Glutamatergic neuron (in vitro differentiated cells): ENCODE results near the gene HTRA3. TPM values are rescaled to one million over a fixed set of nuclear protein-coding genes. Genes with fewer than 3 reads are reported as not detected.

ENCODE experiments used
- DNase-seq: peaks from one replicate; pipeline ENCODE4 v3.0.0; 2022
- H3K27ac Mint-ChIP-seq: one replicate; pipeline ENCODE4 v1.8.0; 2020; ENCODE audit warnings: mild to moderate bottlenecking, mixed read lengths, inconsistent platforms; ENCODE audit not compliant: unreplicated experiment
- H3K27me3 Mint-ChIP-seq: one replicate; pipeline ENCODE4 v1.8.0; 2020; ENCODE audit warnings: mild to moderate bottlenecking, moderate library complexity, mixed read lengths, inconsistent platforms; ENCODE audit not compliant: unreplicated experiment
- H3K36me3 Mint-ChIP-seq: one replicate; pipeline ENCODE4 v1.8.0; 2020; ENCODE audit warnings: mild to moderate bottlenecking, mixed read lengths, inconsistent platforms; ENCODE audit not compliant: unreplicated experiment
- H3K4me1 Mint-ChIP-seq: one replicate; pipeline ENCODE4 v1.8.0; 2020; ENCODE audit warnings: mild to moderate bottlenecking, low read depth, mixed read lengths, inconsistent platforms; ENCODE audit not compliant: unreplicated experiment
- H3K4me3 Mint-ChIP-seq: one replicate; pipeline ENCODE4 v1.8.0; 2020; ENCODE audit warnings: mild to moderate bottlenecking, mixed read lengths, inconsistent platforms; ENCODE audit not compliant: unreplicated experiment
- H3K9me3 Mint-ChIP-seq: one replicate; pipeline ENCODE4 v1.8.0; 2020; ENCODE audit warnings: mild to moderate bottlenecking, moderate library complexity, mixed read lengths, inconsistent platforms; ENCODE audit not compliant: unreplicated experiment
- CTCF ChIP-seq: fragments of 200-600 bp; sonication (generic); IDR thresholded peaks from one replicate; pipeline ENCODE4 v1.5.0; 2021; ENCODE audit not compliant: partially characterized antibody, unreplicated experiment
- total RNA-seq: library from RNA; stranded (reverse); fragmentation: NEBNext Ultra II Directional; extraction: Animal tissue kit (Norgen Biotek cat#: 25700); gene quantifications from one replicate; pipeline ENCODE4 v1.2.1, GENCODE V29; 2021; ENCODE audit not compliant: unreplicated experiment

HTRA3 gene
- total RNA-seq, 1 donor from 2014 or later, result 0.64 TPM

DNA sequence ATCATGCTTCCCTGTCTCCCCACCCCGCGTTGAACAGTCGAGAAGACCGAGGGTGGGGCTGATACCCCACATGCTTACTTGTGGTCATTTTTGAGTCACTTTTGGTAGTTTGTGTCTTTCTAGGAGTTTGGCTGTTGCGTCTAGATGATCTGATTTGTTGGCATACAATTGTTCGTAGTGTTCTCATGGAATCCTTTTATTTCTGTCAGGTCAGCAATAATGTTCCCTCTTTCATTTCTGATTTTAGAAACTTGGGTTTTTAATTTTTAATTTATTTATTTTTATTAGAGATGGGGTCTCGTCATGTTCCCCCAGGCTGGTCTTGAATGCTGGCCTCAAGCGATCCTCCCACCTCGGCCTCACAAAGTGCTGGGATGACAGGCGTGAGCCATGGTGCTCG is 39.5 kb upstream of the HTRA3 start:
- DNase-seq, result no peak
- peaks cover 3% of the 10 kb centered on the region for H3K36me3 Mint-ChIP-seq
- TF ChIP-seq CTCF, result no peak
- H3K9me3 Mint-ChIP-seq, result peaks cover 1% of the 10 kb centered on the region
- peaks cover 9% of the 10 kb centered on the region for H3K4me1 Mint-ChIP-seq
- no peak overlapping the region for H3K4me3 Mint-ChIP-seq
- H3K27me3 Mint-ChIP-seq, result no peaks in the 10 kb centered on the region
- no peak overlapping the region for H3K27ac Mint-ChIP-seq

GRCh38 chr4:8230891-8231290 is 38.7 kb upstream of the HTRA3 start:
- no peak overlapping the region for H3K4me3 Mint-ChIP-seq
- H3K27ac Mint-ChIP-seq, result no peak overlapping the region
- no peak for TF ChIP-seq CTCF
- peaks cover 3% of the 10 kb centered on the region for H3K36me3 Mint-ChIP-seq
- H3K4me1 Mint-ChIP-seq, result peaks cover 7% of the 10 kb centered on the region
- no peaks in the 10 kb centered on the region for H3K27me3 Mint-ChIP-seq
- DNase-seq, result no peak
- H3K9me3 Mint-ChIP-seq, result peaks cover 1% of the 10 kb centered on the region

GRCh38 chr4:8231551-8232049 is 38.0 kb upstream of the HTRA3 start:
- Mint-ChIP-seq H3K27me3 (no peaks in the 10 kb centered on the region), H3K4me3 (no peak overlapping the region), H3K4me1 (peaks cover 4% of the 10 kb centered on the region), H3K36me3 (peaks cover 3% of the 10 kb centered on the region), H3K27ac (no peak overlapping the region), H3K9me3 (peaks cover 1% of the 10 kb centered on the region)
- TF ChIP-seq CTCF, result no peak
- no peak for DNase-seq

DNA sequence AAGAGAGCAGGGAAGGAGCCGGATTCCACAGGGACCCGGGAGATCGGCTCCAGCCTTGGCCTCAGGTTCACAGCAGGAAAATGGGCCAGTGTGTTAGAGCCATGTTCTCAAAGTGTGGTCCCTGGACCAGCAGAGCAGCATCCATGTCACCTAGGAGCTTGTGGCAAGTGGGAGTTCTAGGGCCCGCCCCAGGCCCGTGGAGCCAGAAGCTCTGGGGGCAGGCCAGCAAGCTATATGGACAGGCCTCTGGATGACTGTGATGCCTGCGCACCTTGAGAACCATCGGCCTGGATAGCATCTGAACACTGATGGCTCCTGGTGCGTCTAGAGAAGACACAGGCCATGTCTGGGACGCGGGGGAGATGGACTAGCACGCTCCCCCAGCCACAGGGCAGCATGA is 36.8 kb upstream of the HTRA3 start:
- no peak for DNase-seq
- Mint-ChIP-seq H3K4me3 (no peak overlapping the region), H3K4me1 (peaks cover 3% of the 10 kb centered on the region), H3K36me3 (peaks cover 3% of the 10 kb centered on the region), H3K27me3 (no peaks in the 10 kb centered on the region), H3K9me3 (peaks cover 1% of the 10 kb centered on the region), H3K27ac (no peak overlapping the region)
- TF ChIP-seq CTCF, result no peak

- Mint-ChIP-seq H3K9me3 (peaks cover 1% of the 10 kb centered on the region), H3K27me3 (no peaks in the 10 kb centered on the region), H3K36me3 (peaks cover 3% of the 10 kb centered on the region), H3K27ac (no peak overlapping the region), H3K4me3 (no peak overlapping the region), H3K4me1 (peaks cover 3% of the 10 kb centered on the region)
- TF ChIP-seq CTCF, result no peak
- no peak for DNase-seq
Measured at GRCh38 chr4:8233672-8234484, 35.7 kb upstream of the HTRA3 start.
